SK-N-MC (cell line): ENCODE measurements around the gene KCNN4.

Source experiments
- EZH2 ChIP-seq: fragments of 200-600 bp; sonication (generic); IDR thresholded peaks from one replicate; pipeline ENCODE4 v1.6.1; 2017; ENCODE audit warnings: antibody characterized with exemption
- POLR2AphosphoS5 ChIP-seq: IDR thresholded peaks from 2 replicates; pipeline ENCODE4 v1.6.1; 2012; ENCODE audit warnings: mild to moderate bottlenecking, low read depth, low read length, borderline replicate concordance

DNA sequence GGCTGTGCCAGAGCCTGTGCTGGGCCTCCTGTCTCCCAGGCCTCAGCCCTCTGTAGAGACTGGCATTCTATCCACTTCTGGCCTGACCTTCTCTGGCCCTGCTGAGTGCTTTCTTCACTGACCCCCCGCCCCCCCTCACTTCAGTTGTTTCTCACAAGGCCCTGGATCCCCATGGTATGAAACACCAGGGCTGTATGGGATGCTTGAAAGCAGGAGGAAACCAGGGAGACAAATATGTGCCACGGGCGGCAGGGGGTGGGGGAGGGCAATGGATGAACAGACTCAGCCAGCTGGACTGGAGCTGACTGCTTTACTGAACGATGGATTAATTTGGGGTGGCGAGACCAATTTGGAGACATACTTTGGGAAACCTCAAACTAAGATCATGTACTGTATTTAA, 50.9 kb downstream of the KCNN4 start:
- TF ChIP-seq EZH2 (no peak), POLR2AphosphoS5 (no peak)
